K562 (cell line): ENCODE results near the gene TRAF7. TPM values are rescaled to one million over a fixed set of nuclear protein-coding genes. Genes with fewer than 3 reads are reported as not detected.

Experiments used
- ATF7 ChIP-seq: fragments of 450-650 bp; IDR thresholded peaks from 2 replicates; pipeline ENCODE4 v1.7.1; 2014; ENCODE audit warnings: mild to moderate bottlenecking, moderate library complexity
- CBX1 ChIP-seq: sonication (generic); IDR thresholded peaks from 2 replicates; pipeline ENCODE4 v1.6.1; 2016; ENCODE audit warnings: antibody characterized with exemption, low read depth, mild to moderate bottlenecking
- IFI16 ChIP-seq: fragments of 250-450 bp; sonication (Bioruptor Pico); IDR thresholded peaks from 2 replicates; pipeline ENCODE4 v2.1.2; 2022; ENCODE audit warnings: mild to moderate bottlenecking, inconsistent platforms
- MNT ChIP-seq, 2 experiments: fragments of 450-650 bp; conservative IDR thresholded peaks; 2 replicates each; pipeline ENCODE4 v1.6.1; 2017; ENCODE audit warnings: mild to moderate bottlenecking in 2 of 2, moderate library complexity in 2 of 2
- MXI1 ChIP-seq: IDR thresholded peaks from 2 replicates; pipeline ENCODE4 v1.6.1; 2011; ENCODE audit warnings: low read depth, mild to moderate bottlenecking, improper control_type of control experiment, low read length
- POLR2A ChIP-seq: fragments of 450-650 bp; conservative IDR thresholded peaks from 2 replicates; pipeline ENCODE4 v1.6.1; 2016
- PRDM10 ChIP-seq: fragments of 450-650 bp; IDR thresholded peaks from 2 replicates; pipeline ENCODE4 v1.6.1; 2018; ENCODE audit not compliant: partially characterized antibody
- SAP30 ChIP-seq: fragments of 200-600 bp; sonication (generic); IDR thresholded peaks from 2 replicates; pipeline ENCODE4 v1.6.1; 2012; ENCODE audit warnings: borderline replicate concordance, low read depth, mild to moderate bottlenecking, moderate library complexity, low read length, control low read depth, inconsistent platforms; ENCODE audit not compliant: insufficient read depth, poor library complexity, severe bottlenecking
- SUPT5H ChIP-seq: fragments of 450-650 bp; IDR thresholded peaks from 2 replicates; pipeline ENCODE4 v1.6.1; 2016
- UBTF ChIP-seq, 2 experiments: IDR thresholded peaks; 2 replicates each; pipeline ENCODE4 v1.6.1; 2012; ENCODE audit warnings: improper control_type of control experiment in 2 of 2, low read depth in 2 of 2, low read length in 2 of 2, borderline replicate concordance in 1 of 2
- ZC3H4 ChIP-seq: sonication (generic); formaldehyde crosslinking; IDR thresholded peaks from 2 replicates; pipeline ENCODE4 v1.9.0; 2021; ENCODE audit warnings: missing genetic modification reagents, borderline replicate concordance
- ZNF592 ChIP-seq: fragments of 450-650 bp; IDR thresholded peaks from 2 replicates; pipeline ENCODE4 v1.6.1; 2017; ENCODE audit warnings: antibody characterized with exemption, mild to moderate bottlenecking
- polyA plus RNA-seq, 8 experiments: library from polyadenylated mRNA; depleted of rRNA in 4 of 8; stranded (reverse) in 5 of 8; unstranded in 3 of 8; fragments of >200 nt; fragmentation: Nextera tagmentation in 2 of 8; fragmentation: Illumina TruSeq in 1 of 8; extraction: Ambion mirVana in 2 of 8; extraction: Trizol in 1 of 8; gene quantifications; 2 replicates each; pipeline versions ENCODE4 v1.2.1 to v1.2.3, GENCODE V29; 2011 to 2014; ENCODE audit warnings: inconsistent platforms in 1 of 8, missing spikeins in 1 of 8
- total RNA-seq, 7 experiments: library from RNA; depleted of rRNA in 6 of 7; stranded (reverse); fragments of >200 nt in 6 of 7; fragmentation: Illumina TruSeq in 2 of 7; extraction: Trizol in 2 of 7; gene quantifications; 2 replicates each; pipeline versions ENCODE4 v1.2.1 to v1.2.3, GENCODE V29; 2011 to 2021; ENCODE audit warnings: low replicate concordance in 1 of 7

The TRAF7 gene
- total and polyA plus RNA-seq, 9 of the 15 experiments (the other 6 are each of a cell fraction or from before 2014, with no cell fraction given), result 1.1 to 113 (median 41.6) TPM

- no peak for TF ChIP-seq IFI16 (CRISPR knock-in tag)
- TF ChIP-seq SAP30, result no peak
- peak; percentile 63 for TF ChIP-seq MXI1
- TF ChIP-seq MNT (conservative IDR thresholded peaks at IDR 0.05), result 0 out of 4 replicates have a peak, but pooled peaks of 1 of the 2 experiments have one; percentile 16
- 0 out of 2 replicates have a peak, but pooled peaks have one; percentile 16 for TF ChIP-seq CBX1
- TF ChIP-seq UBTF (IDR thresholded peaks at IDR 0.05; ENCODE audit: borderline replicate concordance in 1 of 2, low read depth in 2 of 2, low read length in 2 of 2), result no peak
- no peak for TF ChIP-seq ATF7
- TF ChIP-seq ZC3H4 (CRISPR knock-in tag), result no peak
- no peak for TF ChIP-seq PRDM10
- TF ChIP-seq ZNF592, result peak; percentile 26; the same call in 1 of the 2 replicates
- peak; percentile 50 for TF ChIP-seq POLR2A
- peak; percentile 18; the same call in 1 of the 2 replicates for TF ChIP-seq SUPT5H
Measured at GRCh38 chr16:2212362-2213324, 57.1 kb downstream of the TRAF7 start (continued).
